Skin epidermis (tissue), 12 donors: ENCODE results near the gene HCFC1.

Experiments
- H3K27ac ChIP-seq, 21 experiments: fragments of 200-600 bp; sonication (generic) in 11 of 21; one replicate each; pipeline ENCODE4 v1.5.0; 2020; ENCODE audit warnings: mild to moderate bottlenecking in 3 of 21, inconsistent platforms in 2 of 21, moderate library complexity in 2 of 21
- H3K4me3 ChIP-seq, 7 experiments: fragments of 200-600 bp; sonication (generic) in 2 of 7; one replicate each; pipeline ENCODE4 v1.5.0; 2020; ENCODE audit warnings: inconsistent platforms in 2 of 7, mild to moderate bottlenecking in 2 of 7, moderate library complexity in 1 of 7

HCFC1 gene

DNA sequence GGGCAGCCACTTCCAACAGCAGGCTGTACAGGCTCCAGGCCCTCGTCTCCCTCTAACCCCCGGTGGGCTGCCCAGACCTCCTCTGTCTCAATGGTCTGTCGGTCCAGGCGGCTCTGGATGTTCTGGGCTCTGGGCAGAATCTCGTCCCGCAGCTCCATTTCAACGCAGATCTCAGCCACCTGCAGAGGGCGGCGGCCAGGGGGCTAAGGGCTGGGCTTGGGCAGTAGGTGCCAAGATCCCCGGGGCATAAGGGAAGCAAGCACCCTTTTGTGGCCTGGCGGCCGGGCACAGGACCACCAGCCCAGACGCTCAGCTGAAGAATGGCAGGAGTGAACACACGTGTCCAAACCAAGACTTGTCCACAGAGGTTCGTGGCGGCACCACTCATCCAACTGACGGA lies 57.9 kb downstream of the HCFC1 start:
- H3K4me3 ChIP-seq, result no peak overlapping the region
- no peak overlapping the region for H3K27ac ChIP-seq

DNA sequence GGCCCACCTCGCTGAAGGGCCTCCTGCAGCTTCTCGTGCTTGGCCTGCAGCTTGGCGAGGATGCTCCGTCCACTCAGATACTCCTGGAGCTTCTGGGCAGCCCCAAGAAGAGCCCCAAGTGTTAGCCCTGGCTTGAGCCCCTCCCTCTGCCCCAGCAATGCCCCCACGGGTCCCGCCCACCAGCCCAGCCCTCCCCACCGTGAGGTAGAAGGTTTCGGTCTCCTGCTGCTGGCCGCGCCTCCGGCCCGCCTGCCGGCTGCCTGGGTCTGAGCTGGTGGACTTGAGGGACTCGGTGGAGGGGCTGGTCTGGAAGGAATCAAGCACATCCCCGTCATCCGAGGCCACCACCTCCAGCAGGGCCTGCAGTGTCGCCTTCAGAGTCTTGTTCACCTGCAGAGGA lies 58.4 kb downstream of the HCFC1 start:
- no peak overlapping the region for H3K27ac ChIP-seq
- H3K4me3 ChIP-seq, result no peak overlapping the region

DNA sequence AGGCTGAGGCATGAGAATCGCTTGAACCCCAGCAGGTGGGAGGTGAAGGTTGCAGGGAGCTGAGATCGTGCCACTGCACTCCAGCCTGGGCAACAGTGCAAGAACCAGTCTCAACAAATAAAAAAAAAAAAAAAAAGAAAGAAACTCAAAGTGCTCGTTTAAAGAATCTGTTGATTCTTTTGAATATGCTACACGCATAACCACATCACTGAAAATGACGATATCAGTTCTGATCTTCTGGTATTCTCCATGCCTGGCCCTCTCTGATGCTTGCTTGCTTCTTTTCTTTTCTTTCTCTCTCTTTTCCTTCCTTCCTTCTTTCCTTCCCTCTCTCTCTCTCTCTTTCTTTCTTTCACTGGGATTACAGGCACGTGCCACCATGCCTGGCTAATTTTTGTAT lies 59.8 kb downstream of the HCFC1 start:
- H3K27ac ChIP-seq, result no peak overlapping the region
- H3K4me3 ChIP-seq, result no peak overlapping the region

DNA sequence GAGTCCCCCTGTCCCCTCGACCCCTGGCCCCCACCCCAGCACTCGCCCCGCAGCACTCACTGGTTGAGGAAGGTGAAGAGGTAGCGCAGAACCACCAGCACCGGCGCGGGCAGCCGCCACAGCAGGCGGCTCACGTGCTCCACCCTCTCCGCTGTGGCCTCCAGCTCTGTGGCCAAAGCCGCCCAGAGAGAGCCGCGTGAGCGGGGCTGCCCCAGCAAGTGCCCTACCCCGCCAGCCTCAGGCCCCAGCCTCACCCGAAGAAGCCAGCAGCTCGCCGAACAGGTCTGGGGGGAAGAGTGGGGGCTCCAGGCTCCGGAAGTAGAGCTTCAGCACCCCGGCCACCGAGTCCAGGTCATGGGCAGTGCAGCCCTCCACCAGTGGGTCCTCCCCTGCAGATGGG lies 61.2 kb downstream of the HCFC1 start:
- H3K27ac ChIP-seq, result no peak overlapping the region

DNA sequence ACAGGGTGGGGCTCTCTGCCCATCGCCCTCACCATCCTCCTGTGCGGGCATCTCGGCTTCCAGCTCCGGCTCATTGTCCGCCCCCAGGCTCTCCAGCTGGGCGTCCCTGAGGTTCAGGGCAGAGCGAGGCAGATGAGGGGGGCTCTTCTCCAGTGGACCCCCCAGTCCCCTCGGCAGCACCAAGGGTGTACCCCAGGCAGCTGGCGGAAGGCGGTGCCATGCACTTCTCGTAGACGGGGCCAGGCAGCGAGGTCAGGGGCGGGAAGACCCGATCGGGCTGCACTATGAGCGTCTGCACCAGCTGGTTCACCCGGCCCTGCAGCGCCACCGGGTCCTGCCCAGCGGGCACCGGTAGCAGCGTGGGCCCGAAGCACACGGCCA lies 61.6 kb downstream of the HCFC1 start:
- H3K27ac ChIP-seq, result no peak overlapping the region
- no peak overlapping the region for H3K4me3 ChIP-seq

More for the DNA sequence above, 61.2 kb downstream of the HCFC1 start:
- H3K4me3 ChIP-seq, result no peak overlapping the region

DNA sequence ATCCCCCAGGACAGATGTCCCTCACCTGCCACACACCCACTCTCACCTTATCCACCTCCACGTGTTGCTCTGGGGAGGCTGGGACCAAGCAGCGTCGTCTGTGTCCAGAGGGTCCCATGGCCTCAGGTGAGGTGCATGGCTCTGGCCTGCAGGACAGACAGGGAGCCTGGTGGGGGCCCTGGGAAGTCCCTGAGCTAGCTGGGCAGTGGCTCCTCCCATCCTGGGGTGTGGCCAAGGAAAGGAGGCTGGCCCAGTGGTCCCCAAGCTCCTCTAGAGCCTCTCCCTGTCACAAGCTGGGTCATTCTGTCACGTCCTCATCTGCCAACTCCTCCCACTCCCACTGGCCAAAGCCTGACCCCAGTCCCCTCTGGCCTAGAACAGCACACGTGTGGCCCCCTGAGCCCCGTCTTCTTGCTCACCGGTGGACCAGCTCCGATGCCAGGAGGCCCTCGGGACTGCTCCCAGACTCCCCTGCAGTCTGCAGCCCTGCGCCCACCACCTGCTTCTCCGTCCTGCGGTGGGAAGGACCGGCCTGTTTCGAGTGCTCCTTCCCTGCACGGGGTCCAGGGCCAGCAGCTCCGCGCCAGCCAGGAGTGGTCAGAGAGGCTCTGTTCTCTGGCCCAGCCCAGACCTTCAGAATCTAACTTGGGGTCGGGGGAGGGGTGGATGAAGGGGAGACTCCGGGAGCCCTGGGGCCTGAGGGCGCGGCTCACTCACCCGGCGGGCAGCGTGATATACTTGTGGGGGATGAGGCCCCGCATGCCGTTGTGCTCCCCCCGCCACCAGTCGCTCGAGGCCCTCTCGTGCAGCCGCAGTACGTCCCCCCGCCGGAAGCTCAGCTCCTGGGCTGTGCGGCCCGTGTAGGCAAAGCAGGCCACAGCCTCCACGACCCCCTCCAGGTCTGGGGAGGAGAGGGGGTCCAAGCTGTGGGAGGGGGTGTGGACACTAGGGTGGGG lies 62.3 kb downstream of the HCFC1 start:
- Histone ChIP-seq H3K4me3 (no peak overlapping the region), H3K27ac (no peak overlapping the region)

DNA sequence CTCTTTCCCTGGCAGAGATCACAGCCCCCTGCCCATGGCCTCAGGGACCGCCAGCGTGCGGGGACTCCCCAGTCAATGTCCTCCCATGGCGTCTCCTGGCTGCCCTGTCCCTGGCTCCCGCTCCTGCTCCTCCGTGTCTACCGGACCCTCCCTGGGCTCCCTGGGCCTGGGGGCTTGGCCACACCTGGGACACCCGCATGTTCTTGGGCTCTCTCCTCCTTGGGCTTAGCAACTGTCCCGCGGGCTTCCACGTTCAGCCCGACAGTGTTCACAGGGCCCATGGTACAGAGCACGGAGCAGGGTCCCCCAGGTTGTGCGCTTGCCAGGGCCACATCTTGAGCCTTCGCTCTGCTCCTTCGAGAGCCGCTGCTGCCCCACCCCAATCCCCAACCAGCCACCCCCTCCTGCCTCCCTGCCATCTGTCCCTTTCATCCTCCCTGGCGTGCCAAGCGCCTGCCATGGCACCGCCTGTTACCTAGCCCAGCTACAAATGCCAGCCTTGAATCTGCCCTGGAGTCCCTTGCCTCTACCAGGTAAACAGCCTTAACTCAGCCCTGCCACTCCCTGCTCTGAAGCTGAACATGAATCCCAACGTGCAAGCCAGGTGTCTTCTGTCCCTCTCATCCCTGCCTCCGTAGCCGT lies 63.3 kb downstream of the HCFC1 start:
- H3K27ac ChIP-seq, result no peak overlapping the region
- no peak overlapping the region for H3K4me3 ChIP-seq

DNA sequence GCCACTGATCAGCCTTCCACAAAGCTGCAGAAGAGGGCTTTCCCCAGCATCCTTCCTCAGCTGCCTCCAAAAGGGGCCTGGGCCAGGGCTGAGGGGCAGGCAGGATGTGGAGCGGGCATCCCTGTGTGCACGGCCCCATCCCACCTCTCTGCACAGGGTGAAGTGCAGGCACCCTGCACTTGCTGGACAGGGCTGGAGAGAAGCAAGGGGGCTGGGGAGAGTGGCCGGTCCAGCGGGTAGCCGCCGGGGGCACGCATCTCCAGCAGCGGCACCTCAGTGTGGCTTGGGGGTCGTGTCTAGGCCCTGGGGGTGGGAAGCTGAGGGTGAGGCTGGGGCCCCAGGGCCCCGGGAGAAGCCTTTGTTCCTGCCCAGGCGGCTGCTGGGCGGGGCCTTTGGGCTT lies 64.2 kb downstream of the HCFC1 start:
- Histone ChIP-seq H3K27ac (no peak overlapping the region), H3K4me3 (no peak overlapping the region)

DNA sequence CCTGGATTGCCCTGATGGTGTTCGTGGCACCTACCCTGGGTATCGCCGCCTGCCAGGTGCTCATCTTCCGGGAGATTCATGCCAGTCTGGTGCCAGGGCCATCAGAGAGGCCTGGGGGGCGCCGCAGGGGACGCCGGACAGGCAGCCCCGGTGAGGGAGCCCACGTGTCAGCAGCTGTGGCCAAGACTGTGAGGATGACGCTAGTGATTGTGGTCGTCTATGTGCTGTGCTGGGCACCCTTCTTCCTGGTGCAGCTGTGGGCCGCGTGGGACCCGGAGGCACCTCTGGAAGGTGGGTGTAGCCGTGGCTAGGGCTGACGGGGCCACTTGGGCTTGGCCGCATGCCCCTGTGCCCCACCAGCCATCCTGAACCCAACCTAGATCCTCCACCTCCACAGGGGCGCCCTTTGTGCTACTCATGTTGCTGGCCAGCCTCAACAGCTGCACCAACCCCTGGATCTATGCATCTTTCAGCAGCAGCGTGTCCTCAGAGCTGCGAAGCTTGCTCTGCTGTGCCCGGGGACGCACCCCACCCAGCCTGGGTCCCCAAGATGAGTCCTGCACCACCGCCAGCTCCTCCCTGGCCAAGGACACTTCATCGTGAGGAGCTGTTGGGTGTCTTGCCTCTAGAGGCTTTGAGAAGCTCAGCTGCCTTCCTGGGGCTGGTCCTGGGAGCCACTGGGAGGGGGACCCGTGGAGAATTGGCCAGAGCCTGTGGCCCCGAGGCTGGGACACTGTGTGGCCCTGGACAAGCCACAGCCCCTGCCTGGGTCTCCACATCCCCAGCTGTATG lies 65.3 kb downstream of the HCFC1 start:
- Histone ChIP-seq H3K27ac (no peak overlapping the region), H3K4me3 (no peak overlapping the region)

DNA sequence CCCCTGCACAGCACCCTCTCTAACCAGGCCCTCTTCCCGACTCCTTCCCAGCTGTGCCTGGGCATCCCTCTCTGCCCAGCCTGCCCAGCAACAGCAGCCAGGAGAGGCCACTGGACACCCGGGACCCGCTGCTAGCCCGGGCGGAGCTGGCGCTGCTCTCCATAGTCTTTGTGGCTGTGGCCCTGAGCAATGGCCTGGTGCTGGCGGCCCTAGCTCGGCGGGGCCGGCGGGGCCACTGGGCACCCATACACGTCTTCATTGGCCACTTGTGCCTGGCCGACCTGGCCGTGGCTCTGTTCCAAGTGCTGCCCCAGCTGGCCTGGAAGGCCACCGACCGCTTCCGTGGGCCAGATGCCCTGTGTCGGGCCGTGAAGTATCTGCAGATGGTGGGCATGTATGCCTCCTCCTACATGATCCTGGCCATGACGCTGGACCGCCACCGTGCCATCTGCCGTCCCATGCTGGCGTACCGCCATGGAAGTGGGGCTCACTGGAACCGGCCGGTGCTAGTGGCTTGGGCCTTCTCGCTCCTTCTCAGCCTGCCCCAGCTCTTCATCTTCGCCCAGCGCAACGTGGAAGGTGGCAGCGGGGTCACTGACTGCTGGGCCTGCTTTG lies 66.0 kb downstream of the HCFC1 start:
- H3K4me3 ChIP-seq, result no peak overlapping the region
- no peak overlapping the region for H3K27ac ChIP-seq

DNA sequence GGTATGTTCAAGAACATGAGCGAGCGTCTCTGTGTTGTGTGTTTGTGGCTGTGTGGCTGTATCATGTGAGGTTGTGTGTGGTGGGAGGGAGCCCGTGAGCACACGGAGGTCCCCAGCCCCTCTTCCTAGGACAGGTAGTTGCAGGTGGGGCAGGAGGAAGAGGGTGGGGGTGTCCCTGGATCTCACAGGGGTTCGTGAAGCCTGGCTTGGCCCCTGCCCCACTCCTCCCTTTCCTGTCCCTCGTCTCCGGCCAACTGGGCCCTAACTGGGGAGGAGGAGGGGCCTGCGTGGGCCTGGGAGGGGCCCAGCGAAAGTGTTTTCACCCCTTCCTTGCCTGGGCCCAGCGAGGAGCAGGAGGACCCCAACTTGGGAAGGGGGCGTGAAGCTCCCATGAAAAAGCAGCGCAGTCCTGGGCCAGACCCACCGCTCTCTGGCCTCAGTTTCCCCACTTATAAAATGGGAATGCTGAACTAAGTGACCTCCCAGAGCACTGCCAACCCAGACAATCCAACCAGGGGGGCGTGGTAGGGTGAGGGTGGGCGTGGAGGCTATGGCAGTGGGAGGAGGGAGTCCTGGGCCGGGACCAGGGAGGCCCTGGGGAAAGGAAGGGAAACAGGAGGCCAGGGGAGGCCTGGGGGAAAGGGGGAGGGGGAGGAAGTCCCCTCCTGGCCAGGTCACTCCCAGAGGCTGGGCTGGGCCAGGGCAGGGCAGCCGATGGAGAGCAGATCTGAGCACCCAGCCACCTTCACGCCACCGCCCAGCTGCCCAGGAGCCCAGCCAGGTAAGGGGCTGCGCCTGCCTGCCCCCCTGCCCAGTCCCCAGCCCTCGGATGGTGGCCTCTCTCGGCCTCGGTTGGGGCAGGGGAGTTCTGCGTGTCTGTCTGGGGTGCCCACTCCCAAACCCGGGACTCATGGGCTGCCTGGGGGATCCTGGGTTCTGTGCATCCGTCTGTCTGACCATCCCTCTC lies 67.3 kb downstream of the HCFC1 start, which contains the start of gene AVPR2:
Gene AVPR2 (plus strand): TSS at position 683 of the 967 bp plus-strand sequence. CDS start 473 bp downstream, outside the sequence.
- H3K4me3 ChIP-seq, result no peak within 1 kb of the TSS
- H3K27ac ChIP-seq, result peak within 1 kb of the TSS in 7 of 21 experiments; percentile 4 to 46 (median 28)

DNA sequence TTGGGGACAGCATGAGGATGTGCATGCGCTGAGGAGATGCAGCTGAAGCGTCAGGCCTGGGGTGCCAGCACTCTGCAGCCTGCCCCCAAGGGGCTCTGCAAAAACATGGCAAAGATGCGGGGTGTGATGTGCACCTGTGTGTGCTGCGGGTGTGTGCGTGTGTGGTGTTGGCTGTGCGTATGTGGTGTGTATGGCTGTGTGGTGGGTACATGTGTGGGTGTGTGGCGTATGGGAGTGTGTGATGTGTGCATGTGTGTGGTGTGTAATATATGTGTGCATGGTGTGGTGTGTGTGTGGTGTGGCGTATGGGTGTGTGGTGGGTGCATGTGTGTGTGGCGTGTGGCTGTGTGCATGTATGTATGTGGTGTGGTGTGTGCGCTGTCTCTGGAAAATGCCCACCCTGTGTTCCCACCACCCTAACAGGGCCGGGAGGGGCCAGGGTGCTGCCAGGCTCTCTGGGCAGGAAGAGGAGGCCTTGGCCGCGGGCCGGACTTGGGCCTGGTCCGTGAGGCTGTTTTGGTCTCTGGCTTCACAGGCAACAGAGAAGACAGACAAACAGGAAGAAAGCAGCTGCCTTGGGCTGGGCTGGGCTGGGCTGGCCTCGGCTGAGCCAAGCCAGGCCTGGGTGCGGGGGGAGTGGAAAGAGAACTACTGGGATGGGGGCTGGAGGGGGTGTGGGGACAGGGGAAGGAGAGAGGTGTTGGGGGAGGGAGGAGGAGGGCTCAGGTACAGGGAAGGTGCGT lies 68.2 kb downstream of the HCFC1 start:
- Histone ChIP-seq H3K27ac (peak overlapping the region in 4 of 21 experiments; percentile 25 to 42 (median 26)), H3K4me3 (no peak overlapping the region)

DNA sequence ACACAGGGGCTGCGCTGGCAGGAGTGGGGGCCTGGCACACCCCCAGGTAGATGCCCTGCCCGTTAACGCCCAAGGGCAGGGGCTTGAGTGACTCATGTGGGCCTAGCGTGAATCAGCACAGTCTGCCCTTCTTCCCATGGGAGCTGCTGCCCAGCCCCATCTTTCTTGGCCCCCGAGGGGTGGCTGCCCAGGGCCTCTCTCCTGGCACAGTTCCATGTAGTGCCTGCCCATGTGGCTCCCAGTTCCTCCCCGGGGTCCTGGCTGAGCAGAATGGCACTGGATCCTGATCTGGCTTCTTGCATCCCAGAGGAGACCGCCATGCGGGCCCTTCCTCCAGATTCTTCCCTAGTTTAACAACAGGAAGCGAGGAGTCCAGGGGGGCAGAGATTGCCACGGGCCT lies 69.2 kb downstream of the HCFC1 start:
- H3K4me3 ChIP-seq, result no peak overlapping the region
- H3K27ac ChIP-seq, result no peak overlapping the region

DNA sequence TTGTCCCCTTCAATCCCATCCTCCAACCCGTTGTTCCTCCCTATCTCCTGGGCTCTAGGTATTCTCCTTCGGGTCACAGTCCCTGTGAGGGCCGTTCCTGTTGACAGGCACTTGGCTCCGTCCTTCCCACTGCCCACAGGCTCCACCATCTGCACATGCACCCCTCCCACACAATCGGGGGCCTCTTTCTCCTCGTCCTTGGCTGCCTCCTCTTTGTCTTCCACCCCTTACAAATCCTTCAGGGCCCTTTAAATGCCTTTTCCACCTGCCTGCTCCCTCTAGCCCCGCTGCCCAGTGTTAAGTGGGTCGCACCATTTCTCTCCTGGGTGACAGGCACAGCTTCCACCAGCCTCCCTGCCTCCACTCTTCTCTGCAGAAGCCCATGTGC lies 69.9 kb downstream of the HCFC1 start:
- peak overlapping the region in 2 of 21 experiments; percentile 24 to 58 for H3K27ac ChIP-seq
- H3K4me3 ChIP-seq, result no peak overlapping the region

DNA sequence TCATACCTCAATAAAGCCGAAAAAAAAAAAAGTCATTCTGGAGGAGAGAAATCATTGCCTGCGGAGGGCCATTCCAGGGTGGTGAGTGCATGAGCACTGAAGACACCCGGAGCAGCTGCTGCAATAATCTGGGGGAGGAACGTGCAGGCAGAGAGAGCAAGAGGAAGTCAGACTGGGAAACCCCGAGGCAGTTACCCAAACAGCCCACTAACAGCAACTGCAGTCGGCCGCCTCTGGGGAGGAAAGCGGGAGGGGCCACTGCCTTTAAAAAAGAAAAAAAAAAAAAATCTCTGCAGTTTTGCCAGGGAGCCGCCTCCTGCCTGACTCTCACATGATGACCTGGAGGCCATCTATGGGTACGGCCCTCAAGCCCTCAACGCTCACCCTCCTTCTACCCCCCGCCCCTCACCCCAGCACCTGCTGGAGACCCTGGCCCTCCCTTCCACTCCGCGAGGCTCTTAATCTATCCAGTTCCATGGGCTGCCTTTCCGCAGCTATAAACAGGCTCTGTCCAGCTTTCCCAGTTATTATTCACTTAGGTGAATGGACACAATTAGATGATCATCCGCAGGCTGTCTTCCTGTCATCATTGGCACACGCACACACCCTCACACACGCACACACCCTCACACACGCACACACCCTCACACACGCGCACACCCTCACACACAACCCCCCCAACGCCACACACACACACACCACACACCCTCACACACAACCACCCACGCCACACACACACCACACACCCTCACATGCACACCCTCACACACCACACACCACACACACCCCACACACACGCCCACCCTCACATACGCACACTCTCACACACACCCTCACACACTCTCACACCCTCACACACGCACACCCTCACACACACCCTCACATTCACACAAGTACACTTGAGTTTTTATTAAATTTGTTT lies 70.5 kb downstream of the HCFC1 start:
- Histone ChIP-seq H3K4me3 (no peak overlapping the region), H3K27ac (peak overlapping the region in 5 of 21 experiments; percentile 12 to 58 (median 24))

DNA sequence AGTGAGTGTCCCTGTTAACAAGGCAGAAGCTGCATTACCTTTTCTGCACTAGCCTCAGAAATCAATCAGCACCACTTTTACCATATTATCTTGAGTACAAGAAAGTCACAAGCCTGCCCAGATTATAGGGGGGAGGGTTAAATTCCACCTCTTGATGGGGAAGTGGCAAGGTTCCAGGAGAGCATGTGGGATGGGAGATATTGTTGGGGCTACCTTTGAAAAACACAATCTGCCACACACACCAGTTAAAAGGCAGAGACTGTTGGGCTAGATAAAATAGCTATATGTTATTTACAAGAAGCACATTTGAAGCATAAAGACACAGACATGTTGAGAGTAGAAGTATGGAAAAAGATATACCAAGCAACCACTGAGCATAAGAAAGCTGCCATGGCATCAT lies 73.7 kb downstream of the HCFC1 start:
- H3K27ac ChIP-seq, result no peak overlapping the region
- H3K4me3 ChIP-seq, result no peak overlapping the region
